HG03103 (cell line): ENCODE results near the gene KRT76.

Experiments
- ATAC-seq: cut with Tn5 transposase; IDR thresholded peaks from one replicate; pipeline ENCODE4 v1.9.1; 2021; ENCODE audit warnings: low read depth; ENCODE audit not compliant: unreplicated experiment

Gene KRT76

GRCh38 chr12:52787324-52788191, 10.4 kb upstream of the KRT76 start:
- ATAC-seq: no peak

DNA sequence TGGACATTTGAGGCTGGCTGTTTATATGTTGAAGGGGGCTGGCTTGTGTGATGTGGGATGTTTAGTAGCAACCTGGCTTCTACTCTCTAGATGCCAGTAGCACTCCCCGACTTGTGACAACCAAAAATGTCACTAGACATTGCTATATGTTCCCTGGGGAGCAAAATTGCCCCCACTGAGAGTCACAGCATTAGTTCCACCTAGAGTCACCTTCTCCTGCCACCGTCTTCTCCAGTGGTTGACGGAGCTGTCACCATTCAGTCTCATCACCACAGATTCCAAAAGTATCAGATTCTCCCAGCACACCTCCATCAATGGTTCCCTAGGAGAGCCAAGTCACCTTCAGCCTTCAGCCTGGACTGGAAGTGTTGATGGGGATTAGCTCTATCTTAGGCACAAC, 7.8 kb upstream of the KRT76 start:
- ATAC-seq: no peak

- ATAC-seq: no peak
These were observed 6.6 kb upstream of the KRT76 start for GRCh38 chr12:52783563-52784316.

GRCh38 chr12:52782502-52782901, 5.4 kb upstream of the KRT76 start:
- no peak for ATAC-seq

GRCh38 chr12:52781399-52782082, 4.4 kb upstream of the KRT76 start:
- no peak for ATAC-seq

- no peak for ATAC-seq
These were observed 2.8 kb upstream of the KRT76 start for GRCh38 chr12:52779914-52780313.

- ATAC-seq: no peak
These were observed 1.7 kb upstream of the KRT76 start for GRCh38 chr12:52778833-52779232.

GRCh38 chr12:52777566-52777965, 421 bp upstream of the KRT76 start:
- no peak for ATAC-seq

DNA sequence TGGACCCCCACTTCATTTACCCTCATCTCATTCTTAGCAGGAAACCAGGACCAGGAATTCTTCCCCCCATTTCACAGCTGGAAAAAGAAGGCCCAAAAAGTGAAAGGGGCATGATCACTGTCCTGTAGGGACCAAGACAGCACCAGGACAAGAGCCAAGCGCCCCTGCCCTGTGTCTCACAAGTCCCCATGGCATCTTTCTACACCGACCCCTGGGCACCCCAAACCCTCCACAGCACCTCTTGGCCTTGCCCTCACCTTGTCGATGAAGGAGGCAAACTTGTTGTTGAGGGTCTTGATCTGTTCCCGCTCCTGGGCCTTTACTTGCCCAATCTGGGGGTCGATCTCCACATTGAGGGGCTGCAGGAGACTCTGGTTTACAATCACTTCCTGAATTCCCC, 710 bp downstream of the KRT76 start:
- ATAC-seq: no peak

DNA sequence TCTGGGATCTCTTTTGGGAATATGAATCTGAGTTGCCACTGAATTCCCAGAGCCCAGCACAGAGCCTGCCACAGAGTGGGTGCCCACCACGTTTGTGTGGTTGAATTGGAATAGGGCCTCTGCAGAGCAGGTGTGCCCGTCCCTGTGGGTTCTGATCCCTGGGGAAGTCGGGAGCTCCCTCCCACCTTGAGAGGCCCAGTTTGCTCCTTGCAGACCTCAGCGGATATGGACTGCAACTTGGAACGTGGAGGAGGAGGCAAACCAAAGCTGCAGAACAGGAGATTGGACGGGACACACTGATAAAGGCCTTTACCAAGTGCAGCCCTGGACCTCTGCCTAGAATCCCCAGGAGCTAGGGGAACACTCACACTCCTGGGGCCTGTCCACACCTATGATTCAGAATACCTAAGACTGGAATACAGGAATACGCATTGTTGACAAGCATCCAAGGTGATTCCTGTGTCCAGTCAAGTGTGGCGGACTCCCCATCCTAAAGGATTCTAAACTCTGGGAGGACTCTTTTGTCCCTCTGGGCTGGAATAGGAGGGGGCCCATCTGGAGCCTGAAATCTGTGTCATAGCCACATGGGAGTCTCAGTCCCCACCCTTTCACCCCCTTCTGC, 2.4 kb downstream of the KRT76 start:
- ATAC-seq: no peak

- no peak for ATAC-seq
These were observed 4.4 kb downstream of the KRT76 start for GRCh38 chr12:52772772-52773171.

DNA sequence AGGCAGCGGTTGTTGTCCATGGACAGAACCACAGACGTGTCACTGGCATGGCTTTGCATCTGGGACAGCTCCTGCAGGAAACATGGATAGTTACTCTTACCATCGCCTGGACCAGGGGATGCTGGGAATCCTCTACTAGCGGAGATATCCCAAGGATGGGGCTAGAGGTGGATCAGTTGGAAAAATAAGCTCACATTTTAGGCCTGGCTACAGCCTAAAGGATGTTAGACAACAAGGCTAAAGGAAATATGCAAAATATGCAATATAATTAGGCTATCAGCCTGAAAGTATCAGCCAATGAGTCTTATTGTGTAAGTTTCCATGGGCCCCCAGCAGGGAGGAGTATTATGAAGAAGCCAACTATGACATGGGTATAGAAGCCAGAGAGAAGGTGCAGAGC, 5.0 kb downstream of the KRT76 start:
- no peak for ATAC-seq

DNA sequence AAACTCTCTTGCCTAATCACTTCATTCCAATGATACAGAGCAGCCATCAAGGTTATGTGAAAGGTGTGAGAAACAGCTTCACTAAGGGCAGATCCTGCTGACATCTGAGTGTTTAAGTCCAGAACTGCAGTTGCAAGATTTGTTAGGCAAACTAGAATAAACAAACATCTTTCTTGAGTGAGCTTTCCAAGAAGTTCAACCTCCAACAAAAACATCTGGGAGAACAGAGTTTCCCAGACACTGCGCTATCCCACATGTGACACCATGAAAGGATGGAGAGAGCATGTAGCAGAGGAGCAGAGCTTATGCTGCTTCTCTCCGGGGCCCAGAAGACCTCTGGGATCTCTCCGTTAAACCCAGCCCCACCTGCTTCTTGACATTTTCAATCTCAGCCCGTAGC, 5.6 kb downstream of the KRT76 start:
- no peak for ATAC-seq

GRCh38 chr12:52771088-52771487, 6.1 kb downstream of the KRT76 start:
- no peak for ATAC-seq

DNA sequence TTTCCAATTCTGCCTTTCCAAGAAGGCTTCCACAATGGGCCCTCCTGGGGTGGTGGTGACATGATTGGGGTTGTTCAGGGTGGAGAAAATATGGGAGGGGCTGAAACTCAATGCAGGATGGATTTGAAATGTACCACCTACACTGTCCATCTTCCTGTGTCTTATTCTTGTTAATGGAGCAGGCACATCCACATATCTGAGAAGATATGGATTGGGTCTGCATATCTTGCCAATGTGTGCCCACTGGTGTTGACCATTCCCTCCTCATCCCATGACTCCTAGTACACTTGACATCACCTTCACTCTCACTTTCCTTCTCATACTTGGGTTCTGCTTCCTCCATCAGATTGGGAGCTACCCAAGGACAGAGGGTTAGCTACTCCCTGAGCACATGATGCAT, 7.2 kb downstream of the KRT76 start:
- ATAC-seq: no peak

DNA sequence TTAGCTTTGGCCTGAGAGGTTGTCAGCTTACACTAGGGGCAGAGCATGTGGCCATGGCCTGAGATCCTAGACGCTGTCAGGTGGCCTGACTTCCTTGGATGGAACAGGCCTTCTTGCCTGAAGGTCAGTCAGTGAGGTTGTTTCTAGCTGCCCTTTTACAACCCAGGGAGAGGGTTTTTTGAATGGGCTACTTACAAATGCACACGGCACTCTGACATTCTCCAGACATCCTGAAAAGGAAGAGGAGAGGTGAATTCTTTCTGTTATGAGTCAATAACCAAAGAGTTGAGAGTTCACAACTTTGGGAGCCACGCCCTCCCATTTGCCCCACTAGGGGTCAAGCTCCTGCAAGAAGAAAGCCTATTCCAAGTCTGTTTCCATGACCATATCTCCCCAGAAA, 7.8 kb downstream of the KRT76 start:
- no peak for ATAC-seq

GRCh38 chr12:52768479-52769200, 8.5 kb downstream of the KRT76 start:
- ATAC-seq: no peak

- no peak for ATAC-seq
These were observed 9.7 kb downstream of the KRT76 start for GRCh38 chr12:52767427-52767826.

DNA sequence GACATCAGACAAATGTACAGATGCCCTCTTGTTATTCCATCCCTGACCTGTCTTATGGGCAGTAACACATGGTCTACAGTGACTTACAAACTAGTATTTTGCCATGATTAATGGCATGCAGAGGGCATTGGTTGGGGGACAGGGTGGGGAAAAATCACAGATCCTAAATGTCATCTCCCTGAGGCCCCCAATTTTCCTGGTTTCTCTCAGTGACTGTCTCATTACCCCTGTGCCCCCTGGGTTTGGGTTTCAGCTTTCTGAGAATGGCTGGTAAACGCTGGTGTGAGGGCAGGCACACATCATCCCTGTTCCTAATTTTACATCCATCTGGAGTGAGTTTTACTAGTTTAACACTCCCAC, 10.1 kb downstream of the KRT76 start:
- no peak for ATAC-seq

DNA sequence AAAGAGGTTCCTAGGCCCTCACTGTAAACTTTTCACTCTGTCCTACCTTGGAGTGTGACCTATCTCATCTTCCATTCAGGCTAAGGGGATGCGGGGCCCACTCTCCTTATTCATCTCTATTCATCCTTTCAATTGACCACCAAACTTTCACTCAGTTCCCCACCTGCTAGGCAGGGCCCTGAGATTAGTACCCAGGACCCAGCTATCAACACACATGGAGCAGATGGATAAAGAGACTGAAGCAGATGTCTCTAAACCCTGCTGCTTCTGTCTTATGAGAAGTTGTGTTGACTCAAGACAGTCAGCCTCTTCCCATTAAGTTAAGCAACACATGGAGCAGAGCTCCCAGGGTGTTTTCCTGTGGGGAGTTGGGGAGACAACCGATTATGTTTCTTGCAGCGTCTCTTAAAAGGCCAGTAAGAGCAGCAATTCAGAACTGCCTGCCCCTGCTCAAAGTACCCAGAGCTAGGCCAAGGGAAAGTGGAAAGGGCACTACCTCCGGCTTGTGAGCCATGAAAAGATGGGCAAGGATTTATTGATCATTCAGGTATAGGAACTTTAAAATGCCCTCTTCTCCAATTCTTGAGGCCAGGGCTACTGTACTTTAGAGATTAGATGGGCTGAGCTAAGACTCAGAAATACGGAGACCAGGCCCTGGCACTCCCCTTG, 10.7 kb downstream of the KRT76 start:
- no peak for ATAC-seq
